KBM-7 (cell line): Measurements from ENCODE around the gene MYL4.

Experiments used
- DNase-seq: peaks from one replicate; pipeline ENCODE4 v3.0.0-alpha.2; 2015
- in situ Hi-C: fragments of 300-500 bp; cut with MboI; formaldehyde crosslinking; loops from 2 replicates; pipeline ENCODE4 v1.14.3; 2020; ENCODE audit warnings: low sequenced_read_pairs, low pct_unique_long_range_greater_than_20kb, mixed read lengths

The MYL4 gene

GRCh38 chr17:47190243-47190642 lies 18.9 kb upstream of the MYL4 start:
- in situ Hi-C loops: no loop called here
- no peak for DNase-seq

GRCh38 chr17:47190770-47191169 lies 18.4 kb upstream of the MYL4 start:
- in situ Hi-C loops: no loop called here
- DNase-seq: no peak

GRCh38 chr17:47192554-47192953 lies 16.6 kb upstream of the MYL4 start:
- peak; percentile 79 for DNase-seq
- in situ Hi-C loops: no loop called here

- in situ Hi-C loops: no loop called here
- no peak for DNase-seq
Measured at GRCh38 chr17:47193931-47194511, 15.1 kb upstream of the MYL4 start.

GRCh38 chr17:47197821-47198220 lies 11.3 kb upstream of the MYL4 start:
- in situ Hi-C loops: no loop called here
- no peak for DNase-seq

GRCh38 chr17:47199627-47200324 lies 9.4 kb upstream of the MYL4 start:
- peak; percentile 75 for DNase-seq
- in situ Hi-C loops: no loop called here

- in situ Hi-C loops: no loop called here
Measured at GRCh38 chr17:47200325-47200664, 8.9 kb upstream of the MYL4 start.

GRCh38 chr17:47201166-47201565 lies 8.0 kb upstream of the MYL4 start:
- in situ Hi-C loops: no loop called here
- DNase-seq: no peak

More at GRCh38 chr17:47200325-47200664, 8.9 kb upstream of the MYL4 start:
- no peak for DNase-seq

GRCh38 chr17:47203984-47204721 lies 5.0 kb upstream of the MYL4 start:
- peak; percentile 32 for DNase-seq

GRCh38 chr17:47204722-47205418 lies 4.3 kb upstream of the MYL4 start:
- peak; percentile 68 for DNase-seq
- in situ Hi-C loops: no loop called here

More at GRCh38 chr17:47203984-47204721, 5.0 kb upstream of the MYL4 start:
- in situ Hi-C loops: no loop called here

- in situ Hi-C loops: no loop called here
- peak; percentile 49 for DNase-seq
Measured at GRCh38 chr17:47205419-47205963, 3.7 kb upstream of the MYL4 start.

GRCh38 chr17:47207143-47208067 lies 1.7 kb upstream of the MYL4 start:
- in situ Hi-C loops: no loop called here

GRCh38 chr17:47209499-47209898 lies 351 bp downstream of the MYL4 start:
- DNase-seq: no peak
- in situ Hi-C loops: no loop called here

More at GRCh38 chr17:47207143-47208067, 1.7 kb upstream of the MYL4 start:
- DNase-seq: no peak

GRCh38 chr17:47210105-47210504 lies 957 bp downstream of the MYL4 start:
- DNase-seq: no peak
- in situ Hi-C loops: no loop called here

GRCh38 chr17:47210779-47211178 lies 1.6 kb downstream of the MYL4 start:
- in situ Hi-C loops: no loop called here
- no peak for DNase-seq

GRCh38 chr17:47212458-47212857 lies 3.3 kb downstream of the MYL4 start:
- in situ Hi-C loops: no loop called here

GRCh38 chr17:47213540-47213939 lies 4.4 kb downstream of the MYL4 start:
- in situ Hi-C loops: no loop called here
- no peak for DNase-seq

More at GRCh38 chr17:47212458-47212857, 3.3 kb downstream of the MYL4 start:
- DNase-seq: no peak

- in situ Hi-C loops: no loop called here
- DNase-seq: no peak
Measured at GRCh38 chr17:47214931-47215330, 5.8 kb downstream of the MYL4 start.
